GM18508 (cell line): ENCODE measurements around the gene PEX14.

Source experiments
- ATAC-seq: cut with Tn5 transposase; IDR thresholded peaks from one replicate; pipeline ENCODE4 v1.9.1; 2021; ENCODE audit warnings: moderate number of reproducible peaks; ENCODE audit not compliant: insufficient read depth, unreplicated experiment

Gene PEX14

DNA sequence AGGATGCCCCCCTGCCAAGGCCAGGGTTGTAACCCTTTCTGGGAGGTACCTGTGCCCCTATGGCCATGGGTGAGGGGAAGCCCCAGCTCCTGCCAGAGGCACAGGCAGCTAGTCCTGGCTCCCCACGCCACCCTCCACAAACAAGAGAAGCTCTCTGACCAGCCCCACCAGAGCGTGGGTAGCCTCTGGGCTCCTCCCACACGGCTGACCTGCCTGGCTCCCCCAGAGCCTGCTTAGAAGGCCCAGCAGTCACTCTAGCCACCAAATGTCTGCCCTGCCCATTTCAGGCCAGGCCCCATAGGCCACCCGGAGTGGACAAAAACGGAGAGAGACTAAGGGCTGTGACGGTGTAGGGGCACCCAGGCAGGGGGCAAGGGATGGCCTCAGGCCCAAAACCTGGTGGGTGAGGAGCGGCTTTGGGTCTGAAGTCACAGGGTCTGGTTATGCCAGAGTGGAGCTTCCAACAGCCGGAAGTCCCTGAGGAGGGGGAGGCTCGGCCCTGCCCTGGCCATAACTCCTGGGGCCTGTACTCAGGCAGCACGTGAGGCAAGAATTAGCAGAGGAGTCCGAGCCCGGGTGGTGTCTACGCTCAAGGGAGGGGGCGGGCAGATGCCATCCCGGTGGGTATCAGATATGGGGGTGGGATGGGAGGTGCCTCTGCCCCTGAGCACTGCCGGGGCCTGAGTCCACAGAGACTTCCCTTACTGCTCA lies 166.2 kb downstream of the PEX14 start:
- ATAC-seq: no peak

DNA sequence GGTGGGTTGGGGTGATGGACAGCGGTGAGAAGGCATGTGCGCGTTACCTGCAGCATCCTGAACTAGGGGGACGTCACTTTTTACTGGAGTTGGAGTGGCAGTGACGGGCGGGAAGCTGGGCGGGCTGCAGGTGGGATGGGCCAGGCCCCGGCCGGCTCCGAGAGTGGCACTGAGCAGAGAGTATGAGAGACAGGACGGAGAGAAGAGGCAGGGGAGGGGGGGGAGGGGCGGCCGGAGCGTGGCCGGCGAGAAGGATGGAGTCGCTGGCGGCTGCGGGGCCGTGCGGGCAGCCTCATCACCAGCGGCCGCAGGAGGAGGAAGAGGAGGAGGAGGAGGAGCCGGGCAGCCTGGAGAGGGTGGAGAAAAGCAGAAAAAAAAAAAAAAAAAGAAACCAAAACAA lies 167.2 kb downstream of the PEX14 start:
- ATAC-seq: no peak

DNA sequence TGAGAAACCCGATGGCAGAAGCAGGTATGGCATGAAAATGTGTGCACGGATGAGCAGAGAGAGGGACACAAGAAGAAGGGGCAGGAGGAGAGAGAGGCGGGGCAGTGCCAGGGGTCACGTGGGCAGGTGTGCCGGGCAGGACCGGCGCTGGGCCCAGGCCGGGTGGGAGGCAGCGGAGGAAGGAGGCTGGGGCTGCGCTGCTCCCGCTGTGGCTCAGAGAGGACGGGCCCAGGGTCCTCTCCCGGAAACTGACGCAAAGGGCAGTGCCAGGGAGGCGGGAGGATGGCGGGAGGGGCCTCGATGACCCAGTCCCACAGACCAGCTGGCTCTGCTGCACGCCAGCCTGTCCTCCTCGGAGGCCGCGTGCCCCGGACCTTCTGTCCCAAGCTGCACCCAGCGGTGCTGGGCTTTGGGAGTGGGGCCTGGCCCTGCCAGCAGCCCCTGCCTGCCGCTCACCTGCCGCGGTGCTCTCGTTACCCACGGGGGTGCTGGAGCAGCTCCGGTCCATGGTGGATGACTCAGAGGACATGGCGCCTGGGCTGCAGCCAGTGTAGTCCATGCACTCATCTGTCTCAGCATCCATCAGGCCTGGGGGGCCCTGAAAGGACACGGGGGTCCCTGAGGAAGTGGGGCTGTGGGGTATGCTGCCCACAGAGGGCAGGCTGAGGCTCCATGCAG lies 167.8 kb downstream of the PEX14 start:
- no peak for ATAC-seq

DNA sequence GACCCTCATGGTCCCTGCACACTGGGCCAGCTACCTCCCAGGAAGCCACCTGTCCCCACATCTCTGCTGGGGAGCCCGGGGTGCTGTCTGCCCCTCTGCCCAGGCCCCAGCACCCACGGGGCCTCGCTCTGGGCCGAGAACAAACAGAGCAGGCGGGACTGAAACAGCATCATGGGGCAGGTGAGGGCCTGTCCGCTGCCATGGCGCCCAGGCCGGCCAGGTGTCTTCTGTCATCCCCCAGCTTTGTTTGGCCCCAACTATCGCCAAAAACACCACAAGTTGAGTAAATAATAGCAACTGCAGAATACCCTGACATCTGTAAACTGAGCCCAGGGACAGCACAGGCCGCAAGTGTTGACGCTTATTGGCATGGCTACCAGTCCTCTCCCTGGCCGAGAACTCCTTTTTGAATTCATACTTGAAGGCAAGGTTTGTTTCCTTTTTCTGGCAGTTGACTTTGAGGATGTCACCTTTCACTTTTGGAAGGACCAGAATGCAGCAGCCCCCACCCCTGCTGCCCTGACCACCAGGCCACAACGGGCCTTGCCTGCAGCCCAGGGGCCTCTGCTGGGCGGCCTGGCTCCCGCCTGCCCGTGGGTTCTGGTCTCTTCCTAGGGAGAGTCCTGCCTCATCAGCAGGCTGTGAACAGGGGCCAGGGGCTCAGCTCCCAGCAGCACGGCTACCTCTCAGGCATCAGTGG lies 169.0 kb downstream of the PEX14 start:
- ATAC-seq: no peak

DNA sequence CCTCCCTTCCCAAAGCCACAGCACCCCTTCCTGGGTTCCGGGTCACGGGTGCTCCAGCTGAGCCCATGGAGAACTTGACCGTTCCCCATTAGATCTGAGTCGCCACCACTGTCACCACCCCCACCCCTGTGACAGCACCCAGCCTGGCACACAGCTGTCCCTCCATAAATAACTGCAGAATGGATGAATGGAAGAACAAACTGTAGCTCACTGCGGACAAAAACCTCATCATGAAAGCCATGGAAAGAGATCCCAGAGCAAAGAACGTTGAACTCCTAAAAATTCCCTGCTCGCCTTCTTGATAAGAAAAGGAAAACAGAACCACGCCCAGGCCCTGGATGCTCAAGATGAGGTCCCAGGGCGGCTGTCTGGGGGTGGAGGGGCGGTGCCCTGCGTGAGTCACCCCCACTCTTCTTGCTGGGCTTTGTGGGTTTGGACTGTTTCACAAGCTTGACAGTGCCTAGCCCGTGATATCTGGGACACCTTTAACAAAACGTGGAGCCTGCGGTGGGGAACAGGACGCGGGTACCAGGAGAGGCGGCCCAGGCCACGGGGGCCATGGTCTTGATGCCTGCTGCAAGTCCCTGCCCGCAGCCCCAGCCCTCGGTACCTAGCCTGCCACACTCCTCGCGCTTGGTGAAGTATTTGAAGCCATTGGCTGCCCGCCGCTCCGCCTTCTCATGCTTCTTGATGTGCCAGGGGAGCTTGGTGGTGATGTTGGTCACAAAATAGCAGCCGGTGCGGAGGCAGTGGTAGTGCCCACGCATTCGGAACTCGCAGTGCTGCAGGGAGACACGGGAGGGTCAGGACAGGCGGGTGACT lies 169.8 kb downstream of the PEX14 start:
- no peak for ATAC-seq

DNA sequence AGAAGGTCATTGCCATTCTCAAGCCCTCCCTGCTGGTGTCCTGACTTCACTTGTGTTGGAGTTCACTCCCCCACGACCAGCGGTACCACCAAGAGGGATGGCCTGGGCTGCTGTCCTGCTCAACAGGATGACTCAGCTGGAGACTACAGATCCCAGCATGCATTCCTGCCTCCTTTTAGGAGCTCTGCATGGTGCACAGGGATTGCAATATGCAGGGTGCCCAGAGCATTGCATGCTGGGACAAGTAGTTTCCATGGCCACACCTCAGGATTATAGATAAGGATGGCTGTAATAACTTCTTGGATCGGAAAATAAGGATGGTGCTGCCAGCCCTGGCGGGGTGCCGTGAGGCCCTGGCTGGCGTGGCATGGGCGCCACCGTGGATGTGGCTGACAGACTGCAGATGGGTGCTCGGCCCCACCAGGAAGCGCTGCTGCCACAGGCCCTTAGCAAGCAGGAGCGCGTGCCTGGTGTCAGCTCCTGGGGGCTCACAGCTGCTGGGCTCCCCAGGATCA lies 171.7 kb downstream of the PEX14 start:
- ATAC-seq: no peak

DNA sequence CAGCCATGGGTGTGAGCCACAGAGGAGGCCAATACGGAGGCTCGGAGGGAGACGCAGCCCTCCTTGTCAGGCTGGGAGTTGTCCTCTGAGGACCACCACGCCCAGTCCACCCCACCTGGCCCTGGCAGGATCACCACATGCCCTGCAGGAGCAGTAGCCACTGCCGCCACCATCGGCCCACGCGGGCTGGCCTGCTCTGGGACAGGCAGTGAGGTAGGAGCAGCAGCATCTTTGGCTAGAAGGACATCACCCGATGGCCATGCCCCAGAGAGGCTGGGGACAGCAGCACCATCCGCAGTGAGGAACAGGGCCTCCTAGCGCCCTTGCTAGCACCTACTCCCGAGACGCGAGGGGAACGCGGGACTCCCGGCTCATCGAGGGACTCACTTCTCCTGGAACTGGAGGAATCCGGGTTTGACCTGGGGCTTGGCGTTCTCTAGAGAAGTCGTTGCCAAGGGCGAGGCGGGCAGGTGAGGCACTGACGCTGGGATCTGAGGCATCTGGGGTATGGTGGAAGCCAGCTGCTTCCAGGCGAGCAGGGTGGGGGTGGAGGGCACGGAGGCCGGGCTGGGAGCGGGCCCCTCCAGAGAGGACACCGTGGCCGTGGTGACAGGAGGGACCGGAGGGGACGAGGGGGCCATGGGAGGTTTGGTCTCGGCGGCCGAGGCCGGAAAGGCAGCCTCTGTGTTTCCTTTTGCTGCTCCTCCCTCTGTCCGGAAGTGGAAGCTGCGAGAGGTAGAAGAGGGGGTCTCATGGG lies 172.8 kb downstream of the PEX14 start:
- ATAC-seq: no peak

DNA sequence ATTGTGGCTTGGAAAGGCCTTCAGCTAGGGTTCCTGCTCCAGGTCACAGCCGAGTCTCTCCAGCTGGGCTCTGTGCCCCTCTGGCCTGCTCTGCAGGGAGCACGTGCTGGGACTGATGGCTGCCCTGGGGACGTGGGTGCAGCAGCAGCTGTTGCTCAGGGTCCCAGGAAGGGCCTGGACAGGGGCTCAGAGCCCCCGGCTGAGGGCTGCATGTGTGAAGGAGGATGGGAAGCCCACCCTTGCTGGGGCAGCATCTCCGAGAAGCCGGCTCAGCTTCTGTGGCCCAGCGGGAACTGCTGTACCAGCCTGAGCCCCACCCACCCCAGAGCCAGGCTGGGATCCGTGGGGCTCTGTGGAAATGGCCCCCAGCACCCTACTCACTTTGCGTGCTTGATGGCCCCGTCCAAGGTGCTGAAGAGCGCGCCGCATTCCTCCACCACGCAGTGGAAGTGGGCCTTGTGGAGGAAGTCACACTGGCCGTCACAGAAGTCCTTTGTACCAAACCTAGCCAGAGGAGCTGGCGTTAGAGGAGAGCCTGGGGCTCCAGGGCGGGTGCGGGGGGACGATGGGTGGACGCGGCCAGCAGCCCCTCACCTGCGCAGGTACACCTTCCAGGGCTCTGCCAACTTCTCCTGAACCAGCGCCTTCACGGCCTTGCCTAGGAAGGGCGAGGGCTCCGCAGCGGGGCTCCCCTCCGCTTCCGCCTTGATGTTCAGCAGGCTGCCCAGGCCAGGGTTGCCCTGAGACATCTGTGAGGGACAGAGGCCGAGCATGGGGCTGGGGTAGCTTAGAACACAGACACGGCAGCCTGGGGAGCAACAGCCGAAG lies 174.2 kb downstream of the PEX14 start:
- no peak for ATAC-seq

DNA sequence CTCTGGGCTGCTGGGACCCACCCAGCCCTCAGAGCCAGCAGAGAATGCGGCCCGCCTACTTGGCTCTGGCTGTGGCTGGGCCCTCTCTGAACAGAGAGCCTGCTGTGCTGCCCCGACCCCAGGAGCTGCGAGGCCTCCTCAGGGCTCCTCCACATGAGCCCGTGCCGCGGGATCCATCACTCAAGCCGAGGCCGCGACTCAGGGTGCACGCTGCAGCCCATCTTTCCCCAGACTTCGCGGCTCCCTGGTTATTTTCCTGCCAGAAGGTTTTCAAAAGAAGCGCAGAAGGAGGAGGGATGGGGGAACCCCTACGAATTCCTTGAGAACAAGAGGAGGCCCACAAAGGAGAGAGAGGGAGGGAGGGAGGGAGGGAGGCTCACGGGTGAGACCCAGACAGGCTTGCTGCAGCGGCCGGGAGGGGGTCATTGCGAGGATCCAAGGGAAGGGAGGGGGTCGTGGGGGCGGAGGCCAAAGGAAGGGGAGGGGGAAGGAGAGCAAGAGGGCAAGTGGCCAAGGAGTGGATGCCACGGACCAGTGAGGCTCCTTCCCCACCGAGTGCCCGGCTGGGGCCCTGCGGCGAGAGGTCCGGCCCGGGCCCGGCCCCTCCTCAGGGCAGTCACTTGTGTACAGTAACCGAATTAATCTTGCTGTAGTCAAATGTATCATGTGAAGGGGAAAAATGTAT lies 174.9 kb downstream of the PEX14 start:
- ATAC-seq: no peak

DNA sequence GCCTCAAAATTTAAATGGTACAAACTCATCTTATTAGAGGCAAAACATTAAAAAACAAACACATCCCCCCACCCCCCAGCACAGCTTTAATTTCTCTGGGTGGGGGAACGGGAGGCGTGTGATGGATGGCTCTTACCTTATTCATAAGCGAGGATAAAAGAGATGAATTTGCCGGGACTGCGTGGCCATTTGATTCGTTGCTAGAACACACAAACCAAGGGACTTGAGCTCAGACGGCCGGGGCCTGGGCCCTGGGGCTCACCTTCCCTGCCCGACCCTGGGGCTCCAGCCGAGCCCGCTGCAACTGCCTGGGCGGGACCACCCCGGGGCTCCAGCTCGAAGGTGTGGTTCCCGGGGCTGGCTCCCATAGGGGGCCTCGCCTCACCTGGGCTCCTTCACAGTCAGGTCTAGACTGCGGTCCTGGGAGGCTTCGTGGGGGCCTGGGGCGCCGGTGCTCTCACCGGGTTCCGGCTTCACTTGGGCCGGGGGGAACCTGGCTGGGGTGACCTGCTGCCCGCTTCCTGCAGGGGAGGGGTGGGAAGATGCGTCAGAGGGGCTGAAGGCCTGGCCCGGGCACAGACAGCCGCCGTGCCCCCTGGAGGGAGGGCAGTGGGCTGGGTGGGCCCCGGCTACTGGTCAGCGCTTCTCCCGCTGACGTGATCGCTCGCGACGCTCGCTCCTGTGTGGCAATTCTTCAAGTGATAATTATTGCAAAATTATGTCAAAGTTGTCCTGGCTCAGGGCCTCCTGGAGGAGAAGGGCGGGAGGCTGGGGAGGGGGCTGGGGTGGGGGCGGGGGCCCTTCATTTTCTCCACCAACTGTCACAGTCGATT lies 176.0 kb downstream of the PEX14 start:
- ATAC-seq: no peak

DNA sequence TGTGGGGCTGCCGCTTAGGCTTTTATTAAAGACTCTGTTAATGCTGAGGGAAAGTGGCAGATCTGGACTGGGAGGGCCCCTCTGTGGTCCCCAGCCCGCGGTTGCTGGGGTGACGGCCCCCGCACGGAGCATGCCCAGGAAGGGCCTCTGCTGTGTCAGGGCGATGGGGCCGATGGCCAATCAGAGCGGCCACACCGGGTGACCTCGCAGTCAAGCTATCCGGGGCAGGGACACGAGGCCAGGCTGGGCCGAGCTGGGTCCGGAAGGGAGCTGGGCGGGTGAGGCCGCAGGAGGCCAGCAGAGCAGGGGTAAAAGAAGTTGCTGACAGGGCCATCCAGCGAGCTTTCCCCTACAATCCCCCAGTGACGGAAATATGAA lies 176.6 kb downstream of the PEX14 start:
- ATAC-seq: no peak

DNA sequence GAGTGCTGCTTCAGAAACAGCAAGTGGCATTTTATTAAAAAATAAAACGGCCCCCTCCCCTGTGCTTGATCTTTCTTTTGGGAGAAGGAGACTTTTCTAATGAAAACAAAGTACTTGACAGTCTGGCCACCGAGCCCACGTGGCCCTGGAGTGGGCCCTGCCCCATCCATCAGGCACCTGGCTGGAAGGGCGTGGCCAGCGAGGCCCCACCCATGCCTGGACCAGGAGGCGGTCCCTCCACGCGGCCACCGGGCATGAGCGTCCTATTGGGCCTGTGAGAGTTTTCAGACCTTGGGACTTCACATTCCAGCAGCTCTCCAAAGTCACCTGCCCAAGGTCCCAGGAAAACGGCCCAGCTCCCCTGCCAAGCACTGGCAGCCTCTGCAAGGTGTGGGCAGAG lies 177.0 kb downstream of the PEX14 start:
- ATAC-seq: no peak

DNA sequence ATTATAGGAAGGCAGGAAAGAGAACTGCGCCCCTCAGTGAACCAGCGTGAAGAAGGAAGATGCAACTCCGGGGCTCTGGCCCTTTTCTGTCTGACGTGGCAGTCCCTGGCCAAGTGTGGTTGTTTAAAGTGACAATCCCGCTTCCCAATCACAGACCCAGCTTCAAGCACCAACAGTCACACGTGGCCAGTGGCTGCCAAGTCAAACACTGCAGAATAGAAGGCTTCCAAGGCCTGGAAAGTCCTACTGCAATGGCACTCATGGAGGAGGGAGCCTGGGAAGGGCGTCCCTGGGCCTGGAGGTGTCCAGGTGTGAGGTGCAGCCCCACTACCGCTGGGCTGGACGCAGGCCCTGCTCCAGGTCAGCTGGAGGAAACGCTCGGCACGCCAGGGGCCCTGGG lies 177.9 kb downstream of the PEX14 start:
- ATAC-seq: no peak

DNA sequence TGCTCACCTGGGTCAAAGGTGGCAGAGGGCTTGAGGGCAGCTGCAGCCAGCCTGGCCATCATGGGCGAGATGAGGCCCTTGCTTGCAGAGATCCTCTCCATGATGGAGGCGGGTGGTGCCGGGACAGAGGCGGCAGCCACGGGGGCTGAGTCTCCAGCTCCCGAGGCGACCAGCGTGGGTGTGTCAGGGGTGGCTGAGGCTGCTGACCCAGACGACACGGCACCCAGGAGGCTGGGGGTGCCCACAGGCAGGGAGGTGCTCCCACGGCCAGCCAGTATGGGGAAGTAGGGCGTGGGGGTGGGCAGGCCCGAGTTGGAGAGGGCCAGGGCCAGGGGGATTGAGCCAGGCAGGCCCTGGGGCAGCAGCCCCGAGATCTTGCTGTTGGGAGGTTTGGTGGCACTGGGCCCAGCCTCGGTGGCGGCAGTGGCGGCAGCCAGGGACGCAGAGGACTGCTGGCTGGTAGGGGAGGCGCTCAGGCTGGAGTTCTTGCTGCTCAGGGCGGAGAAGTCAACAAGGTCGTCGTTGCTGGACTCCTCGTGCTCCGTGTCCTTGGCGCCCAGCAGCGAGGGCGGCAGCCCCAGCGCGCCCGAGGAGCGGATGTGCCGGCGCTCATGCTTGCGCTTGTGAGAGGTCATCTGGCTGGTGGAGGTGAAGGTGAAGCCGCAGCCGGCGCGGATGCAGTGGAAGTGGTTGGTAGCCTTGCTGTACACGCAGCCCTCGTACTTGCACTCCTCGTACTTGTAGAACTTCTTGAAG lies 178.8 kb downstream of the PEX14 start:
- no peak for ATAC-seq

DNA sequence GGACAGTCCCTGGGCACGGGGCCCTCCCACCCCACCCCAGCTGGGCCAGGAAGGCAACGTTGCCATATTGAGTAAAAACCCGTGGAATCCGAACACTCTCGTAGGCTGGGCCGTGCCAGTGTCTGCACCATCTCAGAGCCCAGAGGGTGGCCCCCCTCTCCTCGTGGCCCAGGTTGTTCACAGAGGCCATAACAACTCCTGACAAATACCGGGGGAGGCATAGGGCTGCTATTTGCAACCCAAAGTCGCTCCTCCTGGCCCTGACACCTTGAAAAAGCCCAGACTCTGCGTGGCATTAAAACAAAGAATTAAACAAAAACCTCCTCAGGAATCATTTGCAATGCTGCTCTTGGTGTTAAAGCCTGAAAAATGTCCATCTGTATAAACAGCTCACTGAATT lies 180.3 kb downstream of the PEX14 start:
- ATAC-seq: no peak

DNA sequence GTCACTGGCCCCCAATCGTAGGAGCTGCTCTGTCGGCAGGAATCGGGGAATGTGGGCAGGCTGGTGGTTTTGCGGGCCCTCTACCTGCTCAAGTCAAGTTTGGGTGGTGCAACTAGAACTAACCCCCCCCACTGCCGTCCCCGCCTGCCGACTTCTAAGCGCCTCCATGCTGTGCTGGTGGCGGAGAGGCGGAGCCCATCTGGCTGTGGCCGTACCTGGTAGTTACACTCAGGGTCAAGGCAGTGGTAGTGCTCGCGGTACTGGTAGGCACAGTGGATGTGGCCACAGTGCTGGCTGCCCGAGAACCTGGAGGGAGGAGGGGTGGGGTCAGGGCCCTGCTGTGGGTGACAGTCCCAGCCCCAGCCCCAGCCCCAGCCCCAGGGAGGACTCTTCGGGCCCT lies 181.7 kb downstream of the PEX14 start:
- no peak for ATAC-seq
